Activated CD8-positive, alpha-beta T cell treated with anti-CD3 and anti-CD28 coated beads, Interleukin-2, amount 10 ng/mL, durations not matched to agents 7 days and 5 days (primary cell): ENCODE data around the gene CTNNA3. TPM values are rescaled to one million over a fixed set of nuclear protein-coding genes. Genes with fewer than 3 reads are reported as not detected.
A peak's percentile ranks its signal among the peaks of the same experiment; 100 is the strongest.

Experiments used
- ATAC-seq: fragments of 150-1000 bp; cut with Tn5 transposase; one replicate; pipeline ENCODE4 v1.10.0; 2021; ENCODE audit warnings: moderate library complexity
- CTCF ChIA-PET: fragments of 350-600 bp; sonication (Branson Sonifier 250); formaldehyde crosslinking; loops from one replicate; lab custom pipeline; 2021; ENCODE audit warnings: antibody characterized with exemption; lab: Charles Lee
- POLR2A ChIA-PET: fragments of 350-600 bp; sonication (Branson Sonifier 250); formaldehyde crosslinking; loops from one replicate; lab custom pipeline; 2021; ENCODE audit warnings: antibody characterized with exemption; lab: Charles Lee
- DNase-seq: peaks from one replicate; pipeline ENCODE4 v3.0.0-alpha.2; 2020
- H3K27ac Mint-ChIP-seq: one replicate; pipeline ENCODE4 v1.8.0; 2021; ENCODE audit warnings: mild to moderate bottlenecking, mixed read lengths
- H3K27me3 Mint-ChIP-seq: one replicate; pipeline ENCODE4 v1.8.0; 2021; ENCODE audit warnings: low read depth, mixed read lengths
- H3K36me3 Mint-ChIP-seq: one replicate; pipeline ENCODE4 v1.8.0; 2021; ENCODE audit warnings: low read depth, mixed read lengths
- H3K4me1 Mint-ChIP-seq: one replicate; pipeline ENCODE4 v1.8.0; 2021; ENCODE audit warnings: low read depth, mixed read lengths
- H3K4me3 Mint-ChIP-seq: one replicate; pipeline ENCODE4 v1.8.0; 2021; ENCODE audit warnings: mild to moderate bottlenecking, mixed read lengths
- H3K9me3 Mint-ChIP-seq: one replicate; pipeline ENCODE4 v1.8.0; 2022; ENCODE audit warnings: mixed read lengths; ENCODE audit not compliant: insufficient read depth
- total RNA-seq, 2 experiments: library from RNA; stranded (reverse); gene quantifications; one replicate each; pipeline ENCODE4 v1.2.3, GENCODE V29; 2021

The CTNNA3 gene
- total RNA-seq, 2 experiments from 2014 or later: 1.3 to 2.6 TPM

DNA sequence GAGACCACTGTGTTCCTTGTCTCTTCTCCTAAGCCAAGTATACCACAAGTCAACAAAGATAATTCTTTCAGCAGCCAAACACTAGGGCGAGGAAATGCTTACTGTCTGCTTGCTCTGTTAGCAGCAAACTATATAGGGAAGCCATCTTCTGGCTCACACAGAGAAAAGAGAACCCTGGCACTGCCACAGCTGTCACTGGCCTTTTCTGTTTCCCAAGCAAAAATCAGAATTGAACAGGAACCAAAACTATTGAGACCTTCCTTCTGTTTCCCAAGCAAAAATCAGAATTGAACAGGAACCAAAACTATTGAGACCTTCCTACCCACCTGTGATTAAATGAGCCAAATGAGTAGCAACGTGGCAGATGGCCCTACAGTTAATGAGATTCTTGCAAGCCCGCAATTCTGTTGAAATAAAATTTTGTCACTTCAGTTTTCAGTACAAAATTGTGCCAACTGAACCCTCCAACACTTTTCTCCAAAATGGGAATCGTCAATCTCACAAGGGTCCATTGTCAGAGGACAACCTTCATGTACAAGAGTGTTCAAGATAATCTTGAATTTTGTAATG lies 715.7 kb downstream of the CTNNA3 start:
- ATAC-seq (no peak), DNase-seq (no peak)
- Mint-ChIP-seq H3K36me3 (no peaks in the 10 kb centered on the region), H3K9me3 (peaks cover 3% of the 10 kb centered on the region), H3K27ac (no peak overlapping the region), H3K4me1 (no peaks in the 10 kb centered on the region), H3K27me3 (no peaks in the 10 kb centered on the region), H3K4me3 (no peak overlapping the region)
- CTCF ChIA-PET: no interaction called here
- POLR2A ChIA-PET: no interaction called here

DNA sequence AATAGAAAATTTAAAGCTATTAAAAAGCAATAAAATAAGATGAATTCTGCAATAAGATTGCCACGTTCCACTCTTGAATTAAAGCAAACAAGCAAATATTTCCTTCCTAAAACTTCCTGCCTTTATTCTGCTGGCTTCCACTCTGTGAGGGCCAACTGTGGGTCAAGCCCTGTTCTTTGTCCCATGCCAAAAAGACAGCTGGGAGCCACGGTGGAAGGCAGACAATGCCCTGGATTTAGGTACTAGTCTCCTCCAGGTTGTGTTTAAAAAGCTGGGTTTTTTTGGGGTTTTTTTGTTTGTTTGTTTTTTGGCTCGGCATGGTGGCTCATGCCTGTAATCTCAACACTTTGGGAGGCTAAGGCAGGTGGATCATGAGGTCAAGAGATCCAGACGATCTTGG lies 731.0 kb downstream of the CTNNA3 start:
- no peak overlapping the region for H3K4me3 Mint-ChIP-seq
- ATAC-seq: no peak
- DNase-seq: no peak
- H3K27me3 Mint-ChIP-seq: no peaks in the 10 kb centered on the region
- no peaks in the 10 kb centered on the region for H3K9me3 Mint-ChIP-seq
- CTCF ChIA-PET: no interaction called here
- no peaks in the 10 kb centered on the region for H3K36me3 Mint-ChIP-seq
- H3K27ac Mint-ChIP-seq: no peak overlapping the region
- POLR2A ChIA-PET: no interaction called here
- H3K4me1 Mint-ChIP-seq: no peaks in the 10 kb centered on the region

DNA sequence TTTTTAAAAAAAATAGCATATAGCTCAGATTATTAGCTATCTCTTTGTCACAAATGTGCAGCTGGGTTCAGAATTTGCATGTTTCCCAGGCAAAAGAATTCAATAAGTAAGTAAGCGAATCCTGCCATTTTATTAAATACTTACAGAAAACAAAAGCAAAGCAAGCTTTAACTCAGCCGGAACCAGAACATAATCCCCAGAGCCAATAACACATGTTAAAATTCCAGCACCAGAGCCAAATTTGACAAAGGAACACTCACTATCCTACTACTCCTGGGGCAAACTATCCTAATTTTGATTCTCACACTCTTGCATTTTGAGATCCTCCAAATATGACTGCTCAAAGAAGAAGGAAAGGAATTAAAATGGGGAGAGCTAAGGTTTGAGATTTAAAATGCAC lies 737.5 kb downstream of the CTNNA3 start:
- H3K4me1 Mint-ChIP-seq: no peaks in the 10 kb centered on the region
- POLR2A ChIA-PET: no interaction called here
- ATAC-seq (no peak), DNase-seq (no peak)
- H3K27me3 Mint-ChIP-seq: no peaks in the 10 kb centered on the region
- H3K36me3 Mint-ChIP-seq: no peaks in the 10 kb centered on the region
- no peaks in the 10 kb centered on the region for H3K9me3 Mint-ChIP-seq
- H3K27ac Mint-ChIP-seq: no peak overlapping the region
- CTCF ChIA-PET: no interaction called here
- H3K4me3 Mint-ChIP-seq: no peak overlapping the region

DNA sequence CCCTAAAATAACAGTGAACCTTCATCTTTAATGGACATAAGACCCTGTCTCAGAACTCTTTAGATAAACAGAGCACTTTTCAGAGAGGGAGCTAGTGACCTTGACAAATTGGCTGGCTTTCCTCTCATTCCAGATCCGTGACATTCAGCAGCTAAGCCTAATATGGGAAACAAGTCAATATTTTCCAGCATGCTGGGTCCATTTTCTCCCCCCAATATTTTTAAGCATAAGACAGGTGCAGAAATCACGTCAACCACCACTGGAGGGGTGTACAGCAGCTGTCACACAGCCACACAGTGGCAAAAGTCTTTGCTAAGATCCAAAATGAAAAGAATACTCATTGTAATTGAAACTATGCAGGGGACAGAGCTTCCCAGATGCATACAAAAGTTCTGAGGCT lies 744.1 kb downstream of the CTNNA3 start:
- DNase-seq (no peak), ATAC-seq (no peak)
- H3K4me3 Mint-ChIP-seq: no peak overlapping the region
- H3K9me3 Mint-ChIP-seq: no peaks in the 10 kb centered on the region
- H3K27ac Mint-ChIP-seq: no peak overlapping the region
- no peaks in the 10 kb centered on the region for H3K4me1 Mint-ChIP-seq
- CTCF ChIA-PET: no interaction called here
- no peaks in the 10 kb centered on the region for H3K27me3 Mint-ChIP-seq
- no peaks in the 10 kb centered on the region for H3K36me3 Mint-ChIP-seq
- POLR2A ChIA-PET: no interaction called here

DNA sequence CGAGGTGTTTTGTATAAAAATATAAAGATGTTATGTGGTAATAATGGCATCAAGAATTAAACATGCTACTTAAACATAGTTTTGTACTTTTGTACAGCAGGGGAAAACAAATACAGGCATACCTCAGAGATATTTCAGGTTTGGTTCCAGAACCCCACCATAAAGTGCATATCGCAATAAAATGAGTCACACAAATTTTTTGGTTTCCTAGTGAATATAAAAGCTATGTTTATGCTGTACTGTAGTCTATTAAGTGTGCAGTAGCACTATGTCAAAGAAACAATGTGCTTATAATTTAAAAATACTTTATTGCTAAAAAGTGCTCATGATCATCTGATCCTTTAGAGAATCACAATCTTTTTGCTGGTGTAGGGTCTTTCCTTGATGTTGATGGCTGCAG lies 752.4 kb downstream of the CTNNA3 start:
- no peak overlapping the region for H3K4me3 Mint-ChIP-seq
- no peaks in the 10 kb centered on the region for H3K9me3 Mint-ChIP-seq
- DNase-seq: no peak
- no peaks in the 10 kb centered on the region for H3K4me1 Mint-ChIP-seq
- CTCF ChIA-PET: no interaction called here
- H3K36me3 Mint-ChIP-seq: no peaks in the 10 kb centered on the region
- H3K27me3 Mint-ChIP-seq: no peaks in the 10 kb centered on the region
- no peak overlapping the region for H3K27ac Mint-ChIP-seq
- no peak for ATAC-seq
- POLR2A ChIA-PET: no interaction called here

DNA sequence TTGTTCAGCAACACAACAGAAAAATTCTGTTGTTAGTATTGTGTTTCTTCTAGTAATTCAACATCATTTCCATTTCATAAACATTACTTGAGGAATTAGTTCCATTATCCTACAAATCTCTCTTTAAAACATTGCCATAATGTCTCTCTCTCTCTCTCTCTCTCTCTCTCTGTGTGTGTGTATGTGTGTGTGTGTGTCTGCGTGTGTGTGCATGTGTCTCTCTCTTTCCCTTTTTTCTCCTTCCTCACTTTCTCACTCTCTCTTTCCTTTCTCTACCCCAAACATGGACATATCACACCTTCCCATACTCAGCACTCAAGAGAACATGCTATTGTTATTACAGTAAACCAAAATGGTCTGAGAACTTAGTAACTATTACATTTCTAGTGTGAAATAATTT lies 753.6 kb downstream of the CTNNA3 start:
- H3K9me3 Mint-ChIP-seq: no peaks in the 10 kb centered on the region
- ChIA-PET CTCF (no interaction called here), POLR2A (no interaction called here)
- H3K27ac Mint-ChIP-seq: no peak overlapping the region
- H3K4me3 Mint-ChIP-seq: no peak overlapping the region
- no peaks in the 10 kb centered on the region for H3K36me3 Mint-ChIP-seq
- no peaks in the 10 kb centered on the region for H3K4me1 Mint-ChIP-seq
- DNase-seq (no peak), ATAC-seq (no peak)
- H3K27me3 Mint-ChIP-seq: no peaks in the 10 kb centered on the region

DNA sequence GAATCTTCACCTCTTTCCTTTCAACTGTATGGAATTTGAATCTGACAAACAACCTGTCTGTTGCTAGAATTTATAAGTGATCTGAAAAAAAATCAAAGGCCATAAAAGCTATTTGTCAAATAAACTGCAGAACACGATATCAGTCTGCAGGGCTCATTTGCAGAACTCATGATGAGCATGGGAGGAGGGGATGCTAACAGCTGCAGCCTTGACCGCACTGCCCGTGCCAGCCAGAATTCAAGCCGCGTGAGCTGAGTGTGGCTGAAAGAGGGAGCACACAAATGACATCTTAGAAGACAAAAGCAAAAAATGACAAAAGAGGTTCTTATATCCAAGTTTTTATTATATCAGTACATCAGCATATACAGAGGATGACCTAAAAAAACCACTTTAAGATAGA lies 754.5 kb downstream of the CTNNA3 start:
- ChIA-PET CTCF (no interaction called here), POLR2A (no interaction called here)
- H3K36me3 Mint-ChIP-seq: no peaks in the 10 kb centered on the region
- no peaks in the 10 kb centered on the region for H3K9me3 Mint-ChIP-seq
- no peak overlapping the region for H3K27ac Mint-ChIP-seq
- H3K4me3 Mint-ChIP-seq: no peak overlapping the region
- ATAC-seq: no peak
- H3K4me1 Mint-ChIP-seq: no peaks in the 10 kb centered on the region
- H3K27me3 Mint-ChIP-seq: no peaks in the 10 kb centered on the region
- no peak for DNase-seq

DNA sequence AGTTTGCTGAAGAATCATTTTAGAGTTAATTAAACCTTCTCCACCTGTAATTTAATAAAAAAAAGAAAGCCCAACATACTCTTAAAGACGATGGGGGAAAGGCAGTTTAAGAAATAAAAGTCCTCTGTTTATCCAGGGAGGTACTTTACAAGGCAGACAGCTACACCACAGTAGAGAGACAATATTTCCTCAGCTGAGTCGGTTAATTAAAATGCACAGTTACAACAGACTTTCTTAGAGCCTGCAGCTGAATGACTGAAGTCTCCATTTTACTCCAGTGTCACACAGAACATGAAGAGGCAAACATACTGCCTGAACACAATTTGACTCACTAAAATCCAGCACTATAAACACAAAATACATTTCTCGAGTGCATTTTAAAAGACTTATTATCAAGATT lies 755.0 kb downstream of the CTNNA3 start:
- no peaks in the 10 kb centered on the region for H3K9me3 Mint-ChIP-seq

DNA sequence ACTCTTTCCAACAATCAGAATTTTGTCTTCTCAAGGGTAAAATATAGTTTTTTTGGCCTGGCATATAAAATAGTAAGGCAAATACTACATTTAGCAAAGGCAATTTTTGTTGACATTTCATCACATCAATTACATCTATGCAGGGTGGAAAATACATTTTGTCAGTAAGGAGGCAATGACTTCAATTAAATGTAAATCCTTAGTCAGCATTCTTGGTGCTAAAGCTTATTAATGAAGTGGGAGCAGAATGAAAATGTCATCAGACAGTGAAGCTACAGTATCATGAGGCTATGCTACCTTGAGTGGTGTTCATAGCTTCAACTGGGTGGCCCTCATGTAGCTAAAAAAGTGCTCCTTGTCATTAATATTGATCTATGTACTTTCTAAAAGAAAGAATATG lies 761.3 kb downstream of the CTNNA3 start:
- ATAC-seq (no peak), DNase-seq (no peak)
- no peaks in the 10 kb centered on the region for H3K9me3 Mint-ChIP-seq
- no peak overlapping the region for H3K4me3 Mint-ChIP-seq
- CTCF ChIA-PET: interaction anchor here (1.0 to 1.1 kb wide), 2 partner anchors 9 to 845 kb away, joined by 3 read pairs; partner anchors contain the start of gene LRRTM3
- POLR2A ChIA-PET: no interaction called here
- H3K36me3 Mint-ChIP-seq: no peaks in the 10 kb centered on the region
- no peaks in the 10 kb centered on the region for H3K4me1 Mint-ChIP-seq
- H3K27ac Mint-ChIP-seq: no peak overlapping the region
- H3K27me3 Mint-ChIP-seq: no peaks in the 10 kb centered on the region

More for the DNA sequence above, 755.0 kb downstream of the CTNNA3 start:
- CTCF ChIA-PET: no interaction called here
- H3K27ac Mint-ChIP-seq: no peak overlapping the region
- DNase-seq (no peak), ATAC-seq (no peak)
- H3K4me1 Mint-ChIP-seq: no peaks in the 10 kb centered on the region
- H3K4me3 Mint-ChIP-seq: no peak overlapping the region
- POLR2A ChIA-PET: no interaction called here
- no peaks in the 10 kb centered on the region for H3K27me3 Mint-ChIP-seq
- no peaks in the 10 kb centered on the region for H3K36me3 Mint-ChIP-seq

DNA sequence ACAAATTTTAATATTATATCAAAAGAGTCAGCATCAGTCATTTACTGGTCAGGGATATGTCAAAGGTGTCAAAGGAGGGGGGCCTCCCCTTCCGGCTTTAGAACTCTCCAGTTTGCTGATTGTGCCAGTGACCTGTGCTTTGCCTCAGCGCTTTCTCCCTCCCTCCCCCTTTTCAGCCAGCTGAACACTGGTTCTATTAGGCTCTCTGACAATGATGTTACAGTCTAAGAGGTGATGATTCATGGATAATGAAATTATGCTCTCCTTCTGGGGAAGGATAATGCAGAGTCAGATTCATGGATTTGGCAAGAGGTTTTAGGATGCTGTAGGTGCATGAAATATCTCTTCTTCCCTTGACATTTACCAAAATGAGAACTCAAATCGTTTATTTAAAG lies 764.0 kb downstream of the CTNNA3 start:
- no peak for DNase-seq
- H3K9me3 Mint-ChIP-seq: no peaks in the 10 kb centered on the region
- no peaks in the 10 kb centered on the region for H3K36me3 Mint-ChIP-seq
- H3K27me3 Mint-ChIP-seq: peaks cover 23% of the 10 kb centered on the region
- no peak overlapping the region for H3K27ac Mint-ChIP-seq
- CTCF ChIA-PET: no interaction called here
- H3K4me3 Mint-ChIP-seq: no peak overlapping the region
- no peaks in the 10 kb centered on the region for H3K4me1 Mint-ChIP-seq
- POLR2A ChIA-PET: no interaction called here
- no peak for ATAC-seq

DNA sequence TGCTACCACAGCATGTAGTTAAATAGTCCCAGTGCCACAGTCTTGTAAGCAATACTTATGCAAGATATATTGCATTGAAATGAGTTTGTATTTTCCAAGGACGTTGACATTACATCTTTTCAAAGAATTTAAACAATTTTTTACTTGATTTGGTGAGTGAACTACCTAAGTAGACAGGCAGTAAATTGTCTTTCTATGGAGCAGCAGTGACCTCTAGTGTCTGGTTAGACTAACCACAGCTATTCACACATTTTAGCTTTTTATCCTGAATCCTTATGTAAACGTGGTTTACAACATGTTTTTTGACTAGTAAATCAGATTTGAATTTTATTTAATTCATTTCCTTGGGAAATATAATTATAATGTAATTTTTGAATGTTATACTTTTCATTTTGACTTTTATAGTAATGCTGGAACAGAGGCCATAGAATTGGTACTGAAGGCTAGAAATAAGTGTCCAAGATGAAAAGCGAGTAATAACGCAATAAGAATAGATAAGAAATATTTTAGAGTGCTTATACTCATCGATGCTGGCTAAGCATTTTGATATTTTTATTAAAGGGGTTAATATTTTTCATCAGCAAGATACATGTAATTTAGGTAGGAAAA lies 764.6 kb downstream of the CTNNA3 start:
- Mint-ChIP-seq H3K27me3 (peaks cover 23% of the 10 kb centered on the region), H3K27ac (no peak overlapping the region), H3K4me3 (no peak overlapping the region), H3K4me1 (no peaks in the 10 kb centered on the region), H3K36me3 (no peaks in the 10 kb centered on the region), H3K9me3 (no peaks in the 10 kb centered on the region)
- peak; percentile 25 for DNase-seq
- POLR2A ChIA-PET: no interaction called here
- no peak for ATAC-seq
- CTCF ChIA-PET: no interaction called here

DNA sequence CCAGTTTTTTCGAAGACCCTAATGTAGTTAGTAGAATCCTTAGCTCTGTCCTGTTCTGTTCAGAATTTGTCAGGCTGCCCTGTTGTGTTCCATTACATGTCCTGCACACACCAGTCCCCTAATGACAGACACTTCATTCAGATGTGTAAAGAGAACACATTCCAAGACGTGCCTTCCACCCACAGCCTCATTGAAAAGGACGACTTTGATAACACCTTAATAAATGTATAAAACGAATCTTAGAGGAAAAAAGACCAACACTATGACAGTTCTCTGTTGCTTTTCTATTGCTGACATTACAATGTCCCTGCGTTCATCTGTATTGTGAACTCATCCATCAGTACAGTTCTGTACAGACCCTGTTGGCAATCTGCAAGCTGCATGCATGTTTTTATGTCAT lies 766.6 kb downstream of the CTNNA3 start:
- no peaks in the 10 kb centered on the region for H3K9me3 Mint-ChIP-seq
- H3K27ac Mint-ChIP-seq: no peak overlapping the region
- CTCF ChIA-PET: no interaction called here
- DNase-seq: no peak
- peaks cover 32% of the 10 kb centered on the region for H3K27me3 Mint-ChIP-seq
- no peaks in the 10 kb centered on the region for H3K4me1 Mint-ChIP-seq
- POLR2A ChIA-PET: no interaction called here
- no peaks in the 10 kb centered on the region for H3K36me3 Mint-ChIP-seq
- no peak for ATAC-seq
- H3K4me3 Mint-ChIP-seq: no peak overlapping the region

DNA sequence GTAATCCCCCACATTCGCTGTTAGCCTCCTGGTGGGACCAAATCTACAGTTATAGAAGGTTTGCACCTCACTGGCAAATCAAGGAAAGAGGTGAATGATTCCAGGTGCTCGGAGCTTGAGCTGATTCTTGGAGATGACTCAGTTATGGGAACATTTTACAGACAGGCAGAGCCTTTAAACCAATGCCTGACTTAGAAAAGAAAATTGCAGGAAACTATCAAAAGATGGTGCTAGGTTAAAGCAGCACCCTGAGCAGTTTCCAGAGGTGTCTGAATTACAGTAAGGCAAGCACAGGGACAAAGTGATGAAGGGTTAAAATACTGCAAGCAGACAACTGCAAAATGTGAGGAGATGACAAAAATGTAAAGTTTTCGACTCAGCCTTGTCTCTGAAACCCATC lies 767.2 kb downstream of the CTNNA3 start:
- Mint-ChIP-seq H3K27me3 (peaks cover 32% of the 10 kb centered on the region), H3K27ac (no peak overlapping the region), H3K9me3 (no peaks in the 10 kb centered on the region), H3K36me3 (no peaks in the 10 kb centered on the region), H3K4me1 (no peaks in the 10 kb centered on the region), H3K4me3 (no peak overlapping the region)
- no peak for ATAC-seq
- POLR2A ChIA-PET: no interaction called here
- CTCF ChIA-PET: no interaction called here
- no peak for DNase-seq
